Measurements from ENCODE around the gene SNRPD3. TPM values are rescaled to one million over a fixed set of nuclear protein-coding genes. Genes with fewer than 3 reads are reported as not detected.
A peak's percentile ranks its signal among the peaks of the same experiment; 100 is the strongest.
"Not testable (repeated sequence)": the region's sequence is repeated elsewhere in the genome, so short reads cannot be mapped to it uniquely, and the experiment has no call there.

The SNRPD3 gene
- total RNA-seq, 1 donor: 57.5 TPM

GRCh38 chr22:24592058-24592850 lies 36.5 kb downstream of the SNRPD3 start:
- no peak for TF ChIP-seq CTCF (IDR thresholded peaks at IDR 0.05; ENCODE audit: extremely low read depth, low read depth, low read length)
- DNase-seq (ENCODE audit: insufficient read length, low spot score, missing footprints): peak; percentile 93
- no peak overlapping the region for H3K27ac ChIP-seq (ENCODE audit: low read depth, low read length)
- H3K36me3 ChIP-seq (ENCODE audit: insufficient read depth, low read length): no peaks in the 10 kb centered on the region
- H3K79me2 ChIP-seq (ENCODE audit: insufficient read depth, low read length): no peaks in the 10 kb centered on the region
- H3K9me3 ChIP-seq (ENCODE audit: low read depth, low read length): no peaks in the 10 kb centered on the region
- H2AFZ ChIP-seq (ENCODE audit: low read length): peak overlapping the region; percentile 47
- peak overlapping the region; percentile 84 for H3K4me2 ChIP-seq (ENCODE audit: insufficient read depth, low read length)
- no peaks in the 10 kb centered on the region for H4K20me1 ChIP-seq (ENCODE audit: insufficient read depth, low read length)
- H3K27me3 ChIP-seq (ENCODE audit: insufficient read depth, low read length): no peaks in the 10 kb centered on the region
- H3K4me3 ChIP-seq (ENCODE audit: insufficient read depth, low read length): peak overlapping the region; percentile 77
- peaks cover 7% of the 10 kb centered on the region for H3K4me1 ChIP-seq (ENCODE audit: insufficient read depth, low read length)

- Histone ChIP-seq H3K4me3 (ENCODE audit: insufficient read depth, low read length) (peak within 1 kb of the TSS; percentile 77), H3K27ac (ENCODE audit: low read depth, low read length) (peak within 1 kb of the TSS; percentile 48), H3K4me2 (ENCODE audit: insufficient read depth, low read length) (peak within 1 kb of the TSS; percentile 84), H3K9me3 (ENCODE audit: low read depth, low read length) (no peaks in the 10 kb centered on the region), H3K27me3 (ENCODE audit: insufficient read depth, low read length) (no peaks in the 10 kb centered on the region), H2AFZ (ENCODE audit: low read length) (peak within 1 kb of the TSS; percentile 93), H3K4me1 (ENCODE audit: insufficient read depth, low read length) (peaks cover 7% of the 10 kb centered on the region), H3K79me2 (ENCODE audit: insufficient read depth, low read length) (no peaks in the 10 kb centered on the region), H4K20me1 (ENCODE audit: insufficient read depth, low read length) (no peaks in the 10 kb centered on the region), H3K36me3 (ENCODE audit: insufficient read depth, low read length) (no peaks in the 10 kb centered on the region)
- peak; percentile 100 for DNase-seq (ENCODE audit: insufficient read length, low spot score, missing footprints)
- no peak for TF ChIP-seq CTCF (IDR thresholded peaks at IDR 0.05; ENCODE audit: extremely low read depth, low read depth, low read length)
Observed at GRCh38 chr22:24592851-24593558, 37.2 kb downstream of the SNRPD3 start, which contains the start of gene LRRC75B. TSS of gene LRRC75B (minus strand) at chr22:24593073. CDS start at chr22:24593039, 34 bp downstream.

GRCh38 chr22:24593559-24593835 lies 37.7 kb downstream of the SNRPD3 start:
- Histone ChIP-seq H3K4me3 (ENCODE audit: insufficient read depth, low read length) (peak overlapping the region; percentile 77), H3K27ac (ENCODE audit: low read depth, low read length) (peak overlapping the region; percentile 48), H2AFZ (ENCODE audit: low read length) (peak overlapping the region; percentile 93), H3K4me2 (ENCODE audit: insufficient read depth, low read length) (peak overlapping the region; percentile 84)
- H4K20me1 ChIP-seq (ENCODE audit: insufficient read depth, low read length); H3K27me3 ChIP-seq (ENCODE audit: insufficient read depth, low read length); H3K4me1 ChIP-seq (ENCODE audit: insufficient read depth, low read length); H3K9me3 ChIP-seq (ENCODE audit: low read depth, low read length); H3K36me3 ChIP-seq (ENCODE audit: insufficient read depth, low read length); H3K79me2 ChIP-seq (ENCODE audit: insufficient read depth, low read length); DNase-seq (ENCODE audit: insufficient read length, low spot score, missing footprints): not testable (repeated sequence)

GRCh38 chr22:24593836-24594568 lies 38.2 kb downstream of the SNRPD3 start:
- Histone ChIP-seq H3K9me3 (ENCODE audit: low read depth, low read length) (no peaks in the 10 kb centered on the region), H2AFZ (ENCODE audit: low read length) (no peak overlapping the region), H3K27me3 (ENCODE audit: insufficient read depth, low read length) (no peaks in the 10 kb centered on the region), H3K4me2 (ENCODE audit: insufficient read depth, low read length) (no peak overlapping the region), H3K79me2 (ENCODE audit: insufficient read depth, low read length) (no peaks in the 10 kb centered on the region), H4K20me1 (ENCODE audit: insufficient read depth, low read length) (no peaks in the 10 kb centered on the region), H3K4me1 (ENCODE audit: insufficient read depth, low read length) (peaks cover 7% of the 10 kb centered on the region), H3K27ac (ENCODE audit: low read depth, low read length) (no peak overlapping the region), H3K36me3 (ENCODE audit: insufficient read depth, low read length) (no peaks in the 10 kb centered on the region), H3K4me3 (ENCODE audit: insufficient read depth, low read length) (no peak overlapping the region)
- no peak for TF ChIP-seq CTCF (IDR thresholded peaks at IDR 0.05; ENCODE audit: extremely low read depth, low read depth, low read length)
- DNase-seq (ENCODE audit: insufficient read length, low spot score, missing footprints): peak; percentile 81
